ENCODE results near the gene POU3F3. TPM values are rescaled to one million over a fixed set of nuclear protein-coding genes. Genes with fewer than 3 reads are reported as not detected.

The POU3F3 gene
- total RNA-seq, 2 donors from 2014 or later: not detected

Other genes starting within 250 kb of the POU3F3 start
- 10 to 100 TPM; 36.0 to 36.8 TPM for gene MRPS9, start 184.0 kb downstream of the POU3F3 start, total RNA-seq